H1 (cell line): ENCODE data around the gene SUB1. TPM values are rescaled to one million over a fixed set of nuclear protein-coding genes. Genes with fewer than 3 reads are reported as not detected.

Experiments
- polyA plus RNA-seq, 7 experiments: library from polyadenylated mRNA; depleted of rRNA in 3 of 7; stranded (reverse) in 5 of 7; unstranded in 2 of 7; fragments of >200 nt in 5 of 7; fragments of 200-250 nt in 2 of 7; gene quantifications; 1 replicate in 5 of 7; 2 replicates in 1 of 7; 4 replicates in 1 of 7; pipeline versions ENCODE4 v1.2.1 to v1.2.3, GENCODE V29; 2011 to 2013; ENCODE audit warnings: missing spikeins in 2 of 7, mixed read lengths in 2 of 7
- total RNA-seq: library from RNA; stranded (reverse); fragmentation: NEBNext Ultra II Directional; extraction: Animal tissue kit (Norgen Biotek cat#: 25700); gene quantifications from 2 replicates; pipeline ENCODE4 v1.2.1, GENCODE V29; 2021

Gene SUB1
- total and polyA plus RNA-seq, 2 of the 8 experiments (the other 6 are each of a cell fraction or from before 2014, with no cell fraction given): 83.9 to 325 TPM

Other genes starting within 250 kb of the SUB1 start
- gene ZFR, start 140.8 kb upstream of the SUB1 start, total RNA-seq: 66.2 and 68.8 TPM in 2 replicates
- 85.6 and 92.7 TPM in 2 replicates for gene ZFR, start 140.8 kb upstream of the SUB1 start, polyA plus RNA-seq (2011; rRNA removed)
- not detected in 2 replicates for gene NPR3, start 125.8 kb downstream of the SUB1 start, total RNA-seq
- not detected in 2 replicates for gene NPR3, start 125.8 kb downstream of the SUB1 start, polyA plus RNA-seq (2011; rRNA removed)